Measurements from ENCODE around the gene TIFAB.

TIFAB gene

GRCh38 chr5:135487037-135487395 is 34.9 kb upstream of the TIFAB start:
- no peak for DNase-seq (ENCODE audit: low read depth, low spot score)
- Histone ChIP-seq H3K27me3 (ENCODE audit: insufficient read depth, insufficient read length) (peaks cover 86% of the 10 kb centered on the region), H3K9me3 (ENCODE audit: insufficient read depth, low read length) (no peaks in the 10 kb centered on the region), H3K4me3 (ENCODE audit: insufficient read length, low read depth) (no peak overlapping the region), H3K9ac (ENCODE audit: insufficient read length, low read depth) (no peak overlapping the region), H3K36me3 (ENCODE audit: insufficient read depth, insufficient read length, low read length) (no peaks in the 10 kb centered on the region), H3K4me1 (ENCODE audit: insufficient read depth, insufficient read length) (peaks cover 21% of the 10 kb centered on the region)
- TF ChIP-seq ZNF274 (IDR thresholded peaks at IDR 0.05; ENCODE audit: low read depth, low read length) (no peak), YY1 (IDR thresholded peaks at IDR 0.05; ENCODE audit: insufficient read depth, insufficient read length) (no peak), SUZ12 (IDR thresholded peaks at IDR 0.05; ENCODE audit: extremely low read depth, insufficient read depth, insufficient read length) (no peak)

GRCh38 chr5:135486131-135487036 is 34.2 kb upstream of the TIFAB start:
- DNase-seq (ENCODE audit: low read depth, low spot score) = no peak
- TF ChIP-seq YY1 (IDR thresholded peaks at IDR 0.05; ENCODE audit: insufficient read depth, insufficient read length) = no peak
- TF ChIP-seq SUZ12 (IDR thresholded peaks at IDR 0.05; ENCODE audit: extremely low read depth, insufficient read depth, insufficient read length) = no peak
- no peak for TF ChIP-seq ZNF274 (IDR thresholded peaks at IDR 0.05; ENCODE audit: low read depth, low read length)
- H3K36me3 ChIP-seq (ENCODE audit: insufficient read depth, insufficient read length, low read length) = no peaks in the 10 kb centered on the region
- no peaks in the 10 kb centered on the region for H3K9me3 ChIP-seq (ENCODE audit: insufficient read depth, low read length)
- peaks cover 18% of the 10 kb centered on the region for H3K4me1 ChIP-seq (ENCODE audit: insufficient read depth, insufficient read length)
- peaks cover 86% of the 10 kb centered on the region for H3K27me3 ChIP-seq (ENCODE audit: insufficient read depth, insufficient read length)
- H3K4me3 ChIP-seq (ENCODE audit: insufficient read length, low read depth) = no peak overlapping the region
- no peak overlapping the region for H3K9ac ChIP-seq (ENCODE audit: insufficient read length, low read depth)

- H3K27me3 ChIP-seq (ENCODE audit: insufficient read depth, insufficient read length) = peaks cover 85% of the 10 kb centered on the region
- no peak for DNase-seq (ENCODE audit: low read depth, low spot score)
- H3K9ac ChIP-seq (ENCODE audit: insufficient read length, low read depth) = no peak overlapping the region
- H3K4me3 ChIP-seq (ENCODE audit: insufficient read length, low read depth) = no peak overlapping the region
- TF ChIP-seq SUZ12 (IDR thresholded peaks at IDR 0.05; ENCODE audit: extremely low read depth, insufficient read depth, insufficient read length) = no peak
- no peak for TF ChIP-seq ZNF274 (IDR thresholded peaks at IDR 0.05; ENCODE audit: low read depth, low read length)
- no peak for TF ChIP-seq YY1 (IDR thresholded peaks at IDR 0.05; ENCODE audit: insufficient read depth, insufficient read length)
- no peaks in the 10 kb centered on the region for H3K9me3 ChIP-seq (ENCODE audit: insufficient read depth, low read length)
- peaks cover 11% of the 10 kb centered on the region for H3K4me1 ChIP-seq (ENCODE audit: insufficient read depth, insufficient read length)
- H3K36me3 ChIP-seq (ENCODE audit: insufficient read depth, insufficient read length, low read length) = no peaks in the 10 kb centered on the region
Measured at GRCh38 chr5:135484674-135485086, 32.5 kb upstream of the TIFAB start.

GRCh38 chr5:135483254-135483653 is 31.1 kb upstream of the TIFAB start:
- TF ChIP-seq ZNF274 (IDR thresholded peaks at IDR 0.05; ENCODE audit: low read depth, low read length) (no peak), SUZ12 (IDR thresholded peaks at IDR 0.05; ENCODE audit: extremely low read depth, insufficient read depth, insufficient read length) (no peak), YY1 (IDR thresholded peaks at IDR 0.05; ENCODE audit: insufficient read depth, insufficient read length) (no peak)
- Histone ChIP-seq H3K27me3 (ENCODE audit: insufficient read depth, insufficient read length) (peaks cover 86% of the 10 kb centered on the region), H3K4me1 (ENCODE audit: insufficient read depth, insufficient read length) (peaks cover 10% of the 10 kb centered on the region)

GRCh38 chr5:135482381-135482933 is 30.3 kb upstream of the TIFAB start:
- Histone ChIP-seq H3K4me1 (ENCODE audit: insufficient read depth, insufficient read length) (peaks cover 6% of the 10 kb centered on the region), H3K9ac (ENCODE audit: insufficient read length, low read depth) (no peak overlapping the region), H3K27me3 (ENCODE audit: insufficient read depth, insufficient read length) (peaks cover 86% of the 10 kb centered on the region), H3K4me3 (ENCODE audit: insufficient read length, low read depth) (no peak overlapping the region), H3K9me3 (ENCODE audit: insufficient read depth, low read length) (no peaks in the 10 kb centered on the region), H3K36me3 (ENCODE audit: insufficient read depth, insufficient read length, low read length) (no peaks in the 10 kb centered on the region)
- TF ChIP-seq ZNF274 (IDR thresholded peaks at IDR 0.05; ENCODE audit: low read depth, low read length) (no peak), YY1 (IDR thresholded peaks at IDR 0.05; ENCODE audit: insufficient read depth, insufficient read length) (no peak), SUZ12 (IDR thresholded peaks at IDR 0.05; ENCODE audit: extremely low read depth, insufficient read depth, insufficient read length) (no peak)
- no peak for DNase-seq (ENCODE audit: low read depth, low spot score)

More at GRCh38 chr5:135483254-135483653, 31.1 kb upstream of the TIFAB start:
- Histone ChIP-seq H3K9ac (ENCODE audit: insufficient read length, low read depth) (no peak overlapping the region), H3K4me3 (ENCODE audit: insufficient read length, low read depth) (no peak overlapping the region), H3K36me3 (ENCODE audit: insufficient read depth, insufficient read length, low read length) (no peaks in the 10 kb centered on the region), H3K9me3 (ENCODE audit: insufficient read depth, low read length) (no peaks in the 10 kb centered on the region)
- no peak for DNase-seq (ENCODE audit: low read depth, low spot score)

GRCh38 chr5:135481909-135482311 is 29.8 kb upstream of the TIFAB start:
- no peak for TF ChIP-seq ZNF274 (IDR thresholded peaks at IDR 0.05; ENCODE audit: low read depth, low read length)
- TF ChIP-seq SUZ12 (IDR thresholded peaks at IDR 0.05; ENCODE audit: extremely low read depth, insufficient read depth, insufficient read length) = no peak
- no peak for TF ChIP-seq YY1 (IDR thresholded peaks at IDR 0.05; ENCODE audit: insufficient read depth, insufficient read length)

GRCh38 chr5:135481387-135481786 is 29.2 kb upstream of the TIFAB start:
- no peak overlapping the region for H3K4me3 ChIP-seq (ENCODE audit: insufficient read length, low read depth)
- TF ChIP-seq SUZ12 (IDR thresholded peaks at IDR 0.05; ENCODE audit: extremely low read depth, insufficient read depth, insufficient read length) = no peak
- TF ChIP-seq YY1 (IDR thresholded peaks at IDR 0.05; ENCODE audit: insufficient read depth, insufficient read length) = no peak
- no peak for TF ChIP-seq ZNF274 (IDR thresholded peaks at IDR 0.05; ENCODE audit: low read depth, low read length)
- H3K27me3 ChIP-seq (ENCODE audit: insufficient read depth, insufficient read length) = peaks cover 83% of the 10 kb centered on the region
- H3K9ac ChIP-seq (ENCODE audit: insufficient read length, low read depth) = no peak overlapping the region
- no peaks in the 10 kb centered on the region for H3K36me3 ChIP-seq (ENCODE audit: insufficient read depth, insufficient read length, low read length)
- peaks cover 6% of the 10 kb centered on the region for H3K4me1 ChIP-seq (ENCODE audit: insufficient read depth, insufficient read length)
- no peaks in the 10 kb centered on the region for H3K9me3 ChIP-seq (ENCODE audit: insufficient read depth, low read length)
- DNase-seq (ENCODE audit: low read depth, low spot score) = no peak

More at GRCh38 chr5:135481909-135482311, 29.8 kb upstream of the TIFAB start:
- peaks cover 83% of the 10 kb centered on the region for H3K27me3 ChIP-seq (ENCODE audit: insufficient read depth, insufficient read length)
- no peak for DNase-seq (ENCODE audit: low read depth, low spot score)
- no peaks in the 10 kb centered on the region for H3K36me3 ChIP-seq (ENCODE audit: insufficient read depth, insufficient read length, low read length)
- no peak overlapping the region for H3K4me3 ChIP-seq (ENCODE audit: insufficient read length, low read depth)
- H3K9me3 ChIP-seq (ENCODE audit: insufficient read depth, low read length) = no peaks in the 10 kb centered on the region
- no peak overlapping the region for H3K9ac ChIP-seq (ENCODE audit: insufficient read length, low read depth)
- peaks cover 6% of the 10 kb centered on the region for H3K4me1 ChIP-seq (ENCODE audit: insufficient read depth, insufficient read length)
